Keratinocyte (primary cell): Measurements from ENCODE around the gene IHH.

Source experiments
- EZH2 ChIP-seq: IDR thresholded peaks from one replicate; pipeline ENCODE4 v1.6.1; 2012; ENCODE audit warnings: inconsistent platforms, mild to moderate bottlenecking, low read length, moderate library complexity
- TF ChIP-seq, protein P1 (sequence below), 3 experiments: IDR thresholded peaks in 1 of 3; conservative IDR thresholded peaks in 1 of 3; optimal IDR thresholded peaks in 1 of 3; 2 replicates in 2 of 3; 3 replicates in 1 of 3; pipeline versions ENCODE3 to v1.5.1; 2011; ENCODE audit warnings: low read length in 3 of 3, mild to moderate bottlenecking in 3 of 3, moderate library complexity in 2 of 3, control low read depth in 1 of 3, inconsistent platforms in 1 of 3; ENCODE audit not compliant: insufficient read depth in 2 of 3; ENCODE audit errors: extremely low read depth in 1 of 3

DNA sequence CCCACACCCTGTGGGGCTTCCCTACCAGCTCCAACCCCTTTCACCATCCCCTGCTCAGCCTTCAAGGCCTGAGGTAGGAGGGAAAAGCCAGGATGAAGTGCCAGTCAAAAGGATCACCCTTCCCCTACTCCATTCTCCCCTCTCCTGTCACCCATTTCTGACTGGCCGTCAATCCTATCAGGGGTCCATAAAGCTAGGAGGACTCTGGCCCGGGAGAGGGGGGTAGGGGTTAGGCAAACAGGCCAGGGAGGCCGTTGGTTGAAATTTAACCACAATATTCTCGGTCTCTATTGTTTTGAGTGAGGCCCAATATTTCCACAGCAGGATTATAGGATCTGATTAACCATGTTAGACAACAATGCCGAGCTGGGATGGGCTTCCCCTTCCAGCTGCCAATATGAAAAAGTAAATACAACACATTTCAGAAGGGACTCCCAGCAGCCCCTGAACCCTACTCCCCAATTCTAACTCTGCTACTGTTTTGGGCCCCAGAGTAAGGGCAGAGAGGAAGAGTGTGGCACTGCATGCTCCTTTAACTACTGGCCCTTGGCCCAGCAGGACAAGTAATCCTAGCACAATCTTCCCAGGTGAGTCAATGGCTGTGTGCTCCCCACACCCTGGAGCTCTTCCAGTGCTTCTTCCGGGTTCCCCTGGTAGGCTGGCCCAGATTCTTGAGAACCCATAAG lies 10.6 kb upstream of the IHH start:
- TF ChIP-seq, protein P1, sequence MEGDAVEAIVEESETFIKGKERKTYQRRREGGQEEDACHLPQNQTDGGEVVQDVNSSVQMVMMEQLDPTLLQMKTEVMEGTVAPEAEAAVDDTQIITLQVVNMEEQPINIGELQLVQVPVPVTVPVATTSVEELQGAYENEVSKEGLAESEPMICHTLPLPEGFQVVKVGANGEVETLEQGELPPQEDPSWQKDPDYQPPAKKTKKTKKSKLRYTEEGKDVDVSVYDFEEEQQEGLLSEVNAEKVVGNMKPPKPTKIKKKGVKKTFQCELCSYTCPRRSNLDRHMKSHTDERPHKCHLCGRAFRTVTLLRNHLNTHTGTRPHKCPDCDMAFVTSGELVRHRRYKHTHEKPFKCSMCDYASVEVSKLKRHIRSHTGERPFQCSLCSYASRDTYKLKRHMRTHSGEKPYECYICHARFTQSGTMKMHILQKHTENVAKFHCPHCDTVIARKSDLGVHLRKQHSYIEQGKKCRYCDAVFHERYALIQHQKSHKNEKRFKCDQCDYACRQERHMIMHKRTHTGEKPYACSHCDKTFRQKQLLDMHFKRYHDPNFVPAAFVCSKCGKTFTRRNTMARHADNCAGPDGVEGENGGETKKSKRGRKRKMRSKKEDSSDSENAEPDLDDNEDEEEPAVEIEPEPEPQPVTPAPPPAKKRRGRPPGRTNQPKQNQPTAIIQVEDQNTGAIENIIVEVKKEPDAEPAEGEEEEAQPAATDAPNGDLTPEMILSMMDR (optimal IDR thresholded peaks at IDR 0.05 in 1 of 3, IDR thresholded peaks at IDR 0.05 in 1 of 3, conservative IDR thresholded peaks at IDR 0.05 in 1 of 3; ENCODE audit: extremely low read depth in 1 of 3, insufficient read depth in 2 of 3, low read length in 3 of 3), result no peak
- TF ChIP-seq EZH2, result no peak
